Adrenal gland (tissue), 5 donors: ENCODE results near the gene ACTA2.

ENCODE experiments used
- CTCF ChIP-seq, 6 experiments: fragments of 450-650 bp in 4 of 6; fragments of 200-600 bp in 2 of 6; sonication (generic) in 1 of 6; IDR thresholded peaks; 1 replicate in 5 of 6; 2 replicates in 1 of 6; pipeline versions ENCODE4 v1.5.1 to v1.8.0; 2016 to 2021; ENCODE audit warnings: antibody characterized with exemption in 6 of 6, mild to moderate bottlenecking in 2 of 6, moderate library complexity in 1 of 6
- POLR2A ChIP-seq, 2 donors: fragments of 450-650 bp; IDR thresholded peaks; one replicate each; pipeline ENCODE4 v1.6.1; 2017; ENCODE audit warnings: antibody characterized with exemption in 2 of 2, mild to moderate bottlenecking in 2 of 2, moderate library complexity in 1 of 2
- donor health status: DM: no; HTN: no; CAD: no.

DNA sequence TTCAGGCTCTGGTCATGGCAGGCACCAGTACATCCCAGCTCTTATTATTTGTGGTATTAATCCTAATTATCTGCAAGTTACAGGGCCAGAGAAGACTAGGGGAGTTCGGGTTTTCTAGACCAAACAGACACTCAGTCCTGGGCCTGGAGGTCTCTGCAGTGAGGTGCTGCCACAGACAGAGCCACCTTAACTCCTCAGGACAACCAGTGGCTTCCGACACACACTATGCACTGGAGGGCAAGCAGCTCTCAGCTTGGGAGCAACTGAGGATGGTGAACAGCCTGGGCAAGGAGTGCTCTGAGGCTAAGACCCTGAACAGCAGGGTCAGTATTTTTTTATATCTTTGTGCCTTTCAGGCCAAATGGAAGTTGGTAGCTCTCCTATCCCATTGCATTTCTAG, 19.0 kb downstream of the ACTA2 start:
- no peak for TF ChIP-seq POLR2A (IDR thresholded peaks at IDR 0.05)
- TF ChIP-seq CTCF (IDR thresholded peaks at IDR 0.05), result no peak
